ENCODE results near the gene MRPL46.

- TF ChIP-seq, protein P1, sequence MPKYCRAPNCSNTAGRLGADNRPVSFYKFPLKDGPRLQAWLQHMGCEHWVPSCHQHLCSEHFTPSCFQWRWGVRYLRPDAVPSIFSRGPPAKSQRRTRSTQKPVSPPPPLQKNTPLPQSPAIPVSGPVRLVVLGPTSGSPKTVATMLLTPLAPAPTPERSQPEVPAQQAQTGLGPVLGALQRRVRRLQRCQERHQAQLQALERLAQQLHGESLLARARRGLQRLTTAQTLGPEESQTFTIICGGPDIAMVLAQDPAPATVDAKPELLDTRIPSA (CRISPR knock-in tag; IDR thresholded peaks at IDR 0.05; ENCODE audit: borderline replicate concordance), result no peak
- TF ChIP-seq POLR2A (IDR thresholded peaks at IDR 0.05; ENCODE audit: insufficient read depth in 1 of 2, low read depth in 2 of 2, low read length in 2 of 2), result no peak
Observed at GRCh38 chr15:88511161-88511560, 44.0 kb upstream of the MRPL46 start.
